OCI-LY7 (cell line): ENCODE results near the gene TCF12. TPM values are rescaled to one million over a fixed set of nuclear protein-coding genes. Genes with fewer than 3 reads are reported as not detected.

ENCODE experiments used
- BruUV-seq: library from RNA; stranded (reverse); fragments of 400-500 nt; replicated peaks from 2 replicates; lab custom pipeline; 2021; lab: Mats Ljungman, UMichigan
- CTCF ChIA-PET: fragments of 300-600 bp; sonication (Branson Sonifier 250); formaldehyde crosslinking; loops from one replicate; lab custom pipeline; 2022; ENCODE audit warnings: antibody characterized with exemption; ENCODE audit not compliant: unreplicated experiment; lab: Charles Lee
- POLR2A ChIA-PET: fragments of 300-600 bp; sonication (Branson Sonifier 250); formaldehyde crosslinking; loops from one replicate; lab custom pipeline; 2022; ENCODE audit warnings: antibody characterized with exemption; lab: Charles Lee
- DNase-seq: peaks from one replicate; pipeline ENCODE4 v3.0.0-alpha.2; 2015; ENCODE audit warnings: low spot score
- H2AFZ ChIP-seq: fragments of 200-600 bp; sonication (generic), shearing (Covaris generic); 2 replicates; pipeline ENCODE4 v1.6.1; 2014; ENCODE audit warnings: mild to moderate bottlenecking, antibody characterized with exemption, low read length, moderate library complexity
- H3K27ac ChIP-seq: fragments of 200-600 bp; sonication (generic); 2 replicates; pipeline ENCODE4 v1.5.1; 2014; ENCODE audit warnings: mixed run types, low read depth, mild to moderate bottlenecking, moderate library complexity, low read length, inconsistent platforms; ENCODE audit not compliant: poor library complexity, severe bottlenecking
- H3K36me3 ChIP-seq: fragments of 200-600 bp; sonication (generic); 2 replicates; pipeline ENCODE4 v1.6.1; 2014; ENCODE audit warnings: mild to moderate bottlenecking, antibody characterized with exemption, low read length, moderate library complexity, mixed read lengths; ENCODE audit not compliant: insufficient read depth
- H3K4me1 ChIP-seq: fragments of 200-600 bp; sonication (generic); 2 replicates; pipeline ENCODE4 v1.5.1; 2014; ENCODE audit warnings: mild to moderate bottlenecking, low read length; ENCODE audit not compliant: insufficient read depth, poor library complexity, severe bottlenecking
- H3K4me2 ChIP-seq: fragments of 200-600 bp; sonication (generic); 2 replicates; pipeline ENCODE4 v1.6.1; 2014; ENCODE audit warnings: mild to moderate bottlenecking, low read length
- H3K4me3 ChIP-seq: fragments of 200-600 bp; sonication (generic); 2 replicates; pipeline ENCODE4 v1.5.1; 2014; ENCODE audit warnings: mild to moderate bottlenecking, low read depth, low read length; ENCODE audit not compliant: poor library complexity, severe bottlenecking
- H3K79me2 ChIP-seq: fragments of 200-600 bp; sonication (generic); 2 replicates; pipeline ENCODE4 v1.6.1; 2016; ENCODE audit warnings: low read depth, mild to moderate bottlenecking, low read length, moderate library complexity, mixed read lengths; ENCODE audit not compliant: insufficient read depth
- H3K9me2 ChIP-seq: fragments of 200-600 bp; sonication (generic); 2 replicates; pipeline ENCODE4 v1.6.1; 2016; ENCODE audit warnings: mild to moderate bottlenecking, low read length, mixed read lengths; ENCODE audit not compliant: insufficient read depth
- H3K9me3 ChIP-seq: fragments of 200-600 bp; sonication (generic); 2 replicates; pipeline ENCODE4 v1.6.1; 2014; ENCODE audit warnings: mild to moderate bottlenecking, mixed run types, low read length, mixed read lengths
- H4K20me1 ChIP-seq: fragments of 200-600 bp; sonication (generic); 2 replicates; pipeline ENCODE4 v1.6.1; 2014; ENCODE audit warnings: mild to moderate bottlenecking, antibody characterized with exemption, low read length, moderate library complexity, mixed read lengths; ENCODE audit not compliant: insufficient read depth
- EZH2phosphoT487 ChIP-seq: fragments of 200-600 bp; sonication (generic); IDR thresholded peaks from 2 replicates; pipeline ENCODE4 v1.6.1; 2018; ENCODE audit warnings: low read depth, borderline replicate concordance, mild to moderate bottlenecking, mixed run types, antibody characterized with exemption, low read length, moderate library complexity, mixed read lengths
- intact Hi-C: fragments of 100-400 bp; cut with micrococcal nuclease; formaldehyde crosslinking; loops from one replicate; pipeline ENCODE4 v1.10.0; 2022; ENCODE audit not compliant: unreplicated experiment
- total RNA-seq, 2 experiments: library from RNA; depleted of rRNA in 1 of 2; stranded (reverse); fragments of >200 nt in 1 of 2; shearing (Covaris generic) in 1 of 2; gene quantifications; 2 replicates each; pipeline ENCODE4 v1.2.3, GENCODE V29; 2014 to 2022
- TF ChIP-seq, protein P1 (sequence below): fragments of 200-600 bp; sonication (generic); conservative IDR thresholded peaks from 2 replicates; pipeline ENCODE4 v1.5.1; 2014; ENCODE audit warnings: mild to moderate bottlenecking, antibody characterized with exemption, low read length, moderate library complexity, mixed read lengths

Gene TCF12
- total RNA-seq, 2 experiments from 2014 or later: 51.6 to 139 TPM

DNA sequence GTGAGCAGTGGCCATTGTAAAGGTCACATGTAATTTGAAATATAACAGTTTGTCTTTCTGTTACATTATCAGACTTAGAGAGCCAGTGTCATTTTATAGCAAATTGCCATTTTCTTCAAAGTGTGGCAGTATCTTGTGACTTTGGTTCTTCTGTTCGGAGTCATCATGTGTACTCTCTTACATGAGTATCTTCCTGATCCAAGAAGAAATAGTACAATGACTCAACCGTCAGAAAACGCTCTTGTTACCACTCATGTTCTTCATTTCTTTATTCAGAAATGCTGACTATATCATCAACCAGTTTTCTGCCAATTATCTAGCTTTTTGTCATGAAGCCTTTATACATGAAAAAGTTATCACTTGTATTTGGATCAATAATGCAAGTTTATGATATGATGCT is 364.2 kb downstream of the TCF12 start:
- Histone ChIP-seq H3K9me2 (no peaks in the 10 kb centered on the region), H3K4me2 (no peak overlapping the region), H3K9me3 (no peaks in the 10 kb centered on the region), H4K20me1 (no peaks in the 10 kb centered on the region; the same call in 1 of the 2 replicates), H3K4me3 (no peak overlapping the region), H3K27ac (no peak overlapping the region), H3K36me3 (peaks cover 44% of the 10 kb centered on the region), H2AFZ (no peak overlapping the region), H3K79me2 (no peaks in the 10 kb centered on the region), H3K4me1 (peaks cover 34% of the 10 kb centered on the region)
- TF ChIP-seq, protein P1, sequence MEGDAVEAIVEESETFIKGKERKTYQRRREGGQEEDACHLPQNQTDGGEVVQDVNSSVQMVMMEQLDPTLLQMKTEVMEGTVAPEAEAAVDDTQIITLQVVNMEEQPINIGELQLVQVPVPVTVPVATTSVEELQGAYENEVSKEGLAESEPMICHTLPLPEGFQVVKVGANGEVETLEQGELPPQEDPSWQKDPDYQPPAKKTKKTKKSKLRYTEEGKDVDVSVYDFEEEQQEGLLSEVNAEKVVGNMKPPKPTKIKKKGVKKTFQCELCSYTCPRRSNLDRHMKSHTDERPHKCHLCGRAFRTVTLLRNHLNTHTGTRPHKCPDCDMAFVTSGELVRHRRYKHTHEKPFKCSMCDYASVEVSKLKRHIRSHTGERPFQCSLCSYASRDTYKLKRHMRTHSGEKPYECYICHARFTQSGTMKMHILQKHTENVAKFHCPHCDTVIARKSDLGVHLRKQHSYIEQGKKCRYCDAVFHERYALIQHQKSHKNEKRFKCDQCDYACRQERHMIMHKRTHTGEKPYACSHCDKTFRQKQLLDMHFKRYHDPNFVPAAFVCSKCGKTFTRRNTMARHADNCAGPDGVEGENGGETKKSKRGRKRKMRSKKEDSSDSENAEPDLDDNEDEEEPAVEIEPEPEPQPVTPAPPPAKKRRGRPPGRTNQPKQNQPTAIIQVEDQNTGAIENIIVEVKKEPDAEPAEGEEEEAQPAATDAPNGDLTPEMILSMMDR: no peak
- no peak for TF ChIP-seq EZH2phosphoT487
- POLR2A ChIA-PET: no interaction called here
- CTCF ChIA-PET: no interaction called here
- DNase-seq: no peak
- intact Hi-C loops: no loop called here
- BruUV-seq: no TSS peak

DNA sequence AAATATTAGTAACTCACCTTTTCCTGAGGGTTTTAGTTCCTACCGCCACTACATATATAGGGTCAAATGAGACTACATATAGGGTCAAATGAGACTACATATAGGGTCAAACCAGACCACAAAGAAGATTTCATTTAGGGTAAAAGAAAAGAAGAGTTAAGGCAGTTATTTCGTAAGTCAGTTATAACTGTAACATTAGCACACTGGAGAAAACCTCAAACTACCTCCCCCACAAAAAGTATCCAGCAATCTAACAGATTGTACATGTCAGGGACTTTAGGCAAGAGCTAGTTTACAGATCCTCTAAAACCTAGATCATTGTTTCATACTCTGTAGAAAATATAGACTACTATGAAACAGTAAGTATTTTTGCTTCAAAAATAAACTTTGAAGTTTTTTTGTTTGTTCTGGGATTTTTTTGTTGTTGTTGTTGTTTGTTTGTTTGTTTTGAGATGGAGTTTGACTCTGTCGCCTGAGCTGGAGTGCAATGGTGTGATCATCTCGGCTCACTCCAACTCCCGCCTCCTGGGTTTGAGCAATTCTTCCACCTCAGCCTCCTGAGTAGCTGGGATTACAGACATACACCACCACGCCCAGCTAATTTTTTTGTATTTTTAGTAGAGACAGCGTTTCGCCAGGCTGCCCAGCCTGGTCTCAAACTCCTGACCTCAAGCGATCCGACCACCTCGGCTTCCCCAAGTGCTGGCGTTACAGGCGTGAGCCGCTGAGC is 365.5 kb downstream of the TCF12 start:
- no TSS peak for BruUV-seq
- ChIA-PET POLR2A (interaction anchor here (0.7 kb wide), 1 partner anchor 33 kb away, joined by 4 read pairs; no protein-coding TSS in a partner anchor), CTCF (no interaction called here)
- no peaks in the 10 kb centered on the region; the same call in 1 of the 2 replicates for H4K20me1 ChIP-seq
- TF ChIP-seq EZH2phosphoT487: no peak
- TF ChIP-seq, protein P1: no peak
- H3K4me2 ChIP-seq: peak overlapping the region; percentile 61
- no peaks in the 10 kb centered on the region for H3K79me2 ChIP-seq
- no peaks in the 10 kb centered on the region for H3K9me2 ChIP-seq
- peak overlapping the region; percentile 51; the same call in 1 of the 2 replicates for H2AFZ ChIP-seq
- H3K4me1 ChIP-seq: peaks cover 34% of the 10 kb centered on the region
- no peaks in the 10 kb centered on the region for H3K9me3 ChIP-seq
- DNase-seq: peak; percentile 18
- intact Hi-C loops: no loop called here
- peak overlapping the region; percentile 65 for H3K27ac ChIP-seq
- peaks cover 51% of the 10 kb centered on the region for H3K36me3 ChIP-seq
- H3K4me3 ChIP-seq: peak overlapping the region; percentile 39

DNA sequence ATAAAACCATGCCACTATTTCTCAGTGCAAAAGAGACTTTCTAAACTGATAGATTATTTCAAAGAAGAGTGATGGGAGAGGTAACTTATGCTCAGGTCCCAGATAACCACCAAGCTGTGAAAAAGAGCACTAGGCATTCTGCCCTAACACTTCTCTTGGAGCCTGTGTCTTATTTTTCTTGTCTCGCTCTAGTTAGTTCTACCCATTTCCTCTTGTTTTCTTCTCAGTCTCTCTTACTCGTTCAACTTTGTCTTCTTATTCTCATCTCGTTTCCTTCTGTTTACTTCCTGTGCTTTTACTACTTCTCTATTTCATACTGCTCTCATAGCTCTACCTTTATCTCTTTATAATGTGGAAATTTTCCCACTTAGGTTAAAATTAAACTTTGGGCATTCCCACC is 366.1 kb downstream of the TCF12 start:
- H3K9me3 ChIP-seq: no peaks in the 10 kb centered on the region
- peak overlapping the region; percentile 51; the same call in 1 of the 2 replicates for H2AFZ ChIP-seq
- peaks cover 53% of the 10 kb centered on the region for H3K36me3 ChIP-seq
- TF ChIP-seq, protein P1: no peak
- no peak for TF ChIP-seq EZH2phosphoT487
- peak overlapping the region; percentile 39 for H3K4me3 ChIP-seq
- H3K4me2 ChIP-seq: peak overlapping the region; percentile 61
- H3K27ac ChIP-seq: peak overlapping the region; percentile 65
- H3K79me2 ChIP-seq: no peaks in the 10 kb centered on the region
- DNase-seq: peak; percentile 59
- BruUV-seq: no TSS peak
- no peaks in the 10 kb centered on the region for H3K9me2 ChIP-seq
- CTCF ChIA-PET: no interaction called here
- intact Hi-C loops: no loop called here
- H3K4me1 ChIP-seq: peaks cover 34% of the 10 kb centered on the region
- POLR2A ChIA-PET: interaction anchor here (0.7 to 1.2 kb wide), 3 partner anchors 8 to 33 kb away, joined by 3 to 4 read pairs (median 4); no protein-coding TSS in a partner anchor
- no peaks in the 10 kb centered on the region for H4K20me1 ChIP-seq
